ENCODE data around the gene AHNAK2.
A peak's percentile ranks its signal among the peaks of the same experiment; 100 is the strongest.

Gene AHNAK2

DNA sequence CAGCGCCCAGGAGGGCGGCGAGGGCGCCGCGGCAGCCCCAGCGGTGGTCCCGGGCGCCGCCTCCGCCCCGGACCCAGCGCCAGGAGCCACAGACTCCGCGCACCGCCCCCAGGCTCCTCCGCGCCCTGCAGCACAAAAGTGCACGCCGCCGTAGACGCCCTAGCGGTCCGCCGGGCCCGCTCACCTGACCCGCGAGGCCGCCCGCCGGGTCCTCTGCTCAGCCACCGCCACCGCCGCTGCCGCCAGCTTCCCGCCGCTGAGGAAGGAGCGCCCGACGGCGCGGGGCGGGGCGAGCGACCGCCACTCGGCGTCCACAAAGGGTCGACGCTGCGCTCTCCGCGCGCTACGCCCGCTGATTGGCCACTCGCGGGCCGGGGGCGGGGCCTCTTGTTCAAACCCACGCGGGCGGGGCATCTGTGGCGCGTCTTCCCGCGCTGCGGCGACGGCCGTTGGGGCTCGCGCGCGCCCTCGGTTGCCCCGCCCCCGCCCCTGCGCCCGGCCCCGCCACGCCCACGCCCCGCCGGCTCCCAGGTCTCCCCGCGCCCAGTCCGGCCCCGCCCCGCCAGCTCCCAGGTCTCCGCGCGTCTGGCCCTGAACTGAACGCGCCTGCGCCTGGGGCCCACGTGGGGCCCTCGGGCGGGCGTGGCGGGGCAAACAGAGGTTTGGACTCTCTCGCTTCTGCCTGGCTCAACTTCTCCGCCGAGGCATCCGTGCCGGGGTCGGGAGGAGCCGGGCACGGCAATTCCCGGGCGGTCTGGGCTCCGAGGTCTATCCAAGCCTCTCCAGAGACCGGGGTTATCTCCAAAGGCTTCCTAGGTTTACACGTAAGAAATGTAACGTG lies 42.9 kb upstream of the AHNAK2 start, which contains the start of gene CDCA4 (continued):
- TF ChIP-seq ZNF37A (tag by site-specific recombination; IDR thresholded peaks at IDR 0.05): no peak
- TF ChIP-seq ZNF561 (tag by site-specific recombination; IDR thresholded peaks at IDR 0.05; ENCODE audit: borderline replicate concordance): peak; percentile 98
- TF ChIP-seq MEIS1 (CRISPR knock-in tag; IDR thresholded peaks at IDR 0.05; ENCODE audit: borderline replicate concordance): peak; percentile 29; the same call in 1 of the 2 replicates
- peak; percentile 26; the same call in 1 of the 2 replicates for TF ChIP-seq ZNF596 (tag by site-specific recombination; IDR thresholded peaks at IDR 0.05)
- peak; percentile 62 for TF ChIP-seq KLF8 (tag by site-specific recombination; IDR thresholded peaks at IDR 0.05)

DNA sequence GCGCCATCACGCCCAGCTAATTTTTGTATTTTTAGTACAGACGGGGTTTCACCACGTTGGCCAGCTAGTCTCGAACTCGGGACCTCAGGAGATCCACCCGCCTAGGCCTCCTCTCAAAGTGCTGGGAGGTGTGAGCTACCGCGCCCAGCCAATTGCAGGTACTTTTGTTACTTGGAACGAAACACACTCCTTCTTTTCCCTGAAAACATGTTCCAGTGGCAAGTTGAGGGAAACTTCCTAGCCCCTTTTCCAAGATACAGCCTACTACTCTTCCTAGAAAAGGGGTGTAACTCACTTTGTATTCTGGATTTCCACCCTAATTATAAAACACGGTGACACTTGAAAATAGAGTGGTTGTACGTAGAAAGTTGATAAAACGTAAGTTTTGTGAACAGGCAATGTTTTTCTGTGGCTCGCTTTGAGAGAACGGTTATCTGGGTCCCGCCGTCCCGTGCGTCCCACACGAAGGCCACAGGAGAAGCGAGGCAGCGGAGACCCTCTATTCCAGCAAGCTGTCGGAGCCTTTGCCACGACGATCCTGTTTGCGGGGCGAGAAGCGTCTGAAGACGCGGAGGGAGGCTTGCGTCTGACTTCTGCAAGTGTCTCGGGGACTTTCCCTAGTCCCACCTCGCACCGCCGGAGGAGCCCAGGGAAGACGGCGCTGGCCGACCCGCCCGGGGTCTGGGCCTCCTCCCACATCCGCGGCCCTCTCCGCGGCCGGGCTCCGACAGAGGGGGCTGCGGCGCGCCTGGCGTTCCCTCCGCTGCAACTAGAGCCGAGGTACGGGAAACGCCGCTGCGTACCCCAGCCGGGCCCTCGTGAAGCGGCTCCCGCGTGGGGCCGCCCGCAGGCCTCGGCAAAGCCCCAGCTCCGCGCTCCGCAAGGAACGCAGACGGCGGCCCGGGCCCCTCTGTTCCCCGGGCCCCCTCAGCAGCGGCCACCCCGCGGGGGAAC lies 42.0 kb upstream of the AHNAK2 start:
- peak overlapping the region; percentile 96 for H3K4me3 ChIP-seq (ENCODE audit: low read depth, low read length)
- H3K27ac ChIP-seq (ENCODE audit: extremely low read depth, low read depth, low read length): peak overlapping the region; percentile 99
- ChIA-PET POLR2A (interaction anchor here (0.9 to 3.1 kb wide), 11 partner anchors 9 to 51 kb away, joined by 3 to 28 read pairs (median 7); partner anchors contain the start of genes AHNAK2 and CLBA1), CTCF (interaction anchor here (0.6 to 7.1 kb wide), 7 partner anchors 25 to 124 kb away, joined by 3 to 59 read pairs (median 3); no protein-coding TSS in a partner anchor)
- H3K36me3 ChIP-seq (ENCODE audit: control insufficient read depth in 2 of 2, insufficient read depth in 1 of 2, low read length in 2 of 2): peaks cover 10 to 34% of the 10 kb centered on the region in 2 experiments; a peak in 2 of 3 replicates
- H3K4me1 ChIP-seq (ENCODE audit: control insufficient read depth, insufficient read depth, low read length): peaks cover 14% of the 10 kb centered on the region
- H3K9me3 ChIP-seq (ENCODE audit: control insufficient read depth, insufficient read depth, low read depth, low read length): no peaks in the 10 kb centered on the region
- no peak for TF ChIP-seq ZNF16 (tag by site-specific recombination; IDR thresholded peaks at IDR 0.05; ENCODE audit: low read depth)
- peak; percentile 11; the same call in 1 of the 2 replicates for TF ChIP-seq ZSCAN30 (tag by site-specific recombination; IDR thresholded peaks at IDR 0.05)
- peak; percentile 46; the same call in 1 of the 2 replicates for TF ChIP-seq ZNF449 (tag by site-specific recombination; IDR thresholded peaks at IDR 0.05)
- TF ChIP-seq SP2 (tag by site-specific recombination; IDR thresholded peaks at IDR 0.05): 0 out of 2 replicates have a peak, but pooled peaks have one; percentile 17
- TF ChIP-seq ZNF37A (tag by site-specific recombination; IDR thresholded peaks at IDR 0.05): no peak
- 0 out of 2 replicates have a peak, but pooled peaks have one; percentile 13 for TF ChIP-seq KLF8 (tag by site-specific recombination; IDR thresholded peaks at IDR 0.05)
- 0 out of 2 replicates have a peak, but pooled peaks have one; percentile 4 for TF ChIP-seq GFI1B (tag by site-specific recombination; IDR thresholded peaks at IDR 0.05)
- peak; percentile 67 for TF ChIP-seq ZNF335 (tag by site-specific recombination; conservative IDR thresholded peaks at IDR 0.05)
- TF ChIP-seq ZBTB20 (tag by site-specific recombination; IDR thresholded peaks at IDR 0.05): peak; percentile 73; the same call in 1 of the 2 replicates
- TF ChIP-seq CTCF (tag by site-specific recombination; IDR thresholded peaks at IDR 0.05): 0 out of 2 replicates have a peak, but pooled peaks have one; percentile 54
- no peak for TF ChIP-seq ZNF501 (tag by site-specific recombination; IDR thresholded peaks at IDR 0.05)
- no peak for TF ChIP-seq MYNN (tag by site-specific recombination; IDR thresholded peaks at IDR 0.05; ENCODE audit: borderline replicate concordance)
- no peak for TF ChIP-seq FEZF1 (tag by site-specific recombination; IDR thresholded peaks at IDR 0.05)
- 0 out of 2 replicates have a peak, but pooled peaks have one; percentile 4 for TF ChIP-seq ZNF398 (tag by site-specific recombination; IDR thresholded peaks at IDR 0.05)
- 0 out of 2 replicates have a peak, but pooled peaks have one; percentile 18 for TF ChIP-seq ZNF76 (tag by site-specific recombination; IDR thresholded peaks at IDR 0.05; ENCODE audit: borderline replicate concordance, low read depth)
- 0 out of 2 replicates have a peak, but pooled peaks have one; percentile 27 for TF ChIP-seq KLF9 (tag by site-specific recombination; IDR thresholded peaks at IDR 0.05; ENCODE audit: low read depth)
- no peak for TF ChIP-seq ZNF623 (tag by site-specific recombination; IDR thresholded peaks at IDR 0.05)
- no peak for TF ChIP-seq ZNF132 (tag by site-specific recombination; IDR thresholded peaks at IDR 0.05; ENCODE audit: borderline replicate concordance)
- no peak for TF ChIP-seq GLIS1 (tag by site-specific recombination; IDR thresholded peaks at IDR 0.05)
- TF ChIP-seq, protein P1, sequence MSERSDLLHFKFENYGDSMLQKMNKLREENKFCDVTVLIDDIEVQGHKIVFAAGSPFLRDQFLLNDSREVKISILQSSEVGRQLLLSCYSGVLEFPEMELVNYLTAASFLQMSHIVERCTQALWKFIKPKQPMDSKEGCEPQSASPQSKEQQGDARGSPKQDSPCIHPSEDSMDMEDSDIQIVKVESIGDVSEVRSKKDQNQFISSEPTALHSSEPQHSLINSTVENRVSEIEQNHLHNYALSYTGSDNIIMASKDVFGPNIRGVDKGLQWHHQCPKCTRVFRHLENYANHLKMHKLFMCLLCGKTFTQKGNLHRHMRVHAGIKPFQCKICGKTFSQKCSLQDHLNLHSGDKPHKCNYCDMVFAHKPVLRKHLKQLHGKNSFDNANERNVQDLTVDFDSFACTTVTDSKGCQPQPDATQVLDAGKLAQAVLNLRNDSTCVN (tag by site-specific recombination; optimal IDR thresholded peaks at IDR 0.05): peak; percentile 62
- peak; percentile 63 for TF ChIP-seq ZIC2 (tag by site-specific recombination; IDR thresholded peaks at IDR 0.05)
- no peak for TF ChIP-seq ZNF837 (tag by site-specific recombination; IDR thresholded peaks at IDR 0.05)
- TF ChIP-seq KLF1 (tag by site-specific recombination; IDR thresholded peaks at IDR 0.05): no peak
- no peak for TF ChIP-seq TRIM28 (IDR thresholded peaks at IDR 0.05; ENCODE audit: borderline replicate concordance, low read length)

All from HEK293 (cell line).